Activated naive CD4-positive, alpha-beta T cell treated with anti-CD3 and anti-CD28 coated beads, Interleukin-2, amount 10 ng/mL, durations not matched to agents 7 days and 5 days (primary cell): ENCODE data around the gene PVALB.
A peak's percentile ranks its signal among the peaks of the same experiment; 100 is the strongest.

Source experiments
- CTCF ChIA-PET: fragments of 350-600 bp; sonication (Branson Sonifier 250); formaldehyde crosslinking; loops from one replicate; lab custom pipeline; 2021; ENCODE audit warnings: antibody characterized with exemption; lab: Charles Lee
- DNase-seq: peaks from one replicate; pipeline ENCODE4 v3.0.0-alpha.2; 2020
- H3K27ac Mint-ChIP-seq: one replicate; pipeline ENCODE4 v1.8.0; 2021; ENCODE audit warnings: mild to moderate bottlenecking, moderate library complexity, mixed read lengths
- H3K27me3 Mint-ChIP-seq: one replicate; pipeline ENCODE4 v1.8.0; 2021; ENCODE audit warnings: mild to moderate bottlenecking, mixed read lengths
- H3K36me3 Mint-ChIP-seq: one replicate; pipeline ENCODE4 v1.8.0; 2021; ENCODE audit warnings: mixed read lengths
- H3K4me1 Mint-ChIP-seq: one replicate; pipeline ENCODE4 v1.8.0; 2021; ENCODE audit warnings: mixed read lengths
- H3K4me3 Mint-ChIP-seq: one replicate; pipeline ENCODE4 v1.8.0; 2021; ENCODE audit warnings: mild to moderate bottlenecking, moderate library complexity, mixed read lengths
- H3K9me3 Mint-ChIP-seq: one replicate; pipeline ENCODE4 v1.8.0; 2021; ENCODE audit warnings: mixed read lengths

PVALB gene

GRCh38 chr22:36790648-36791047, 26.2 kb downstream of the PVALB start:
- no peak overlapping the region for H3K4me3 Mint-ChIP-seq
- CTCF ChIA-PET = interaction anchor here (16.6 kb wide), 1 partner anchor 66 kb away, joined by 211 read pairs; the partner anchor contains the start of gene NCF4
- H3K4me1 Mint-ChIP-seq = peaks cover 8% of the 10 kb centered on the region
- peak; percentile 52 for DNase-seq
- no peaks in the 10 kb centered on the region for H3K9me3 Mint-ChIP-seq
- H3K27ac Mint-ChIP-seq = no peak overlapping the region
- peaks cover 35% of the 10 kb centered on the region for H3K27me3 Mint-ChIP-seq
- no peaks in the 10 kb centered on the region for H3K36me3 Mint-ChIP-seq

- peaks cover 13% of the 10 kb centered on the region for H3K4me1 Mint-ChIP-seq
- CTCF ChIA-PET = interaction anchor here (1.3 to 16.6 kb wide), 5 partner anchors 22 to 190 kb away, joined by 3 to 211 read pairs (median 7); partner anchors contain the start of gene NCF4
- H3K27ac Mint-ChIP-seq = no peak overlapping the region
- peaks cover 49% of the 10 kb centered on the region for H3K27me3 Mint-ChIP-seq
- no peak overlapping the region for H3K4me3 Mint-ChIP-seq
- no peaks in the 10 kb centered on the region for H3K9me3 Mint-ChIP-seq
- H3K36me3 Mint-ChIP-seq = no peaks in the 10 kb centered on the region
- DNase-seq = no peak
Measured at GRCh38 chr22:36787204-36787988, 29.4 kb downstream of the PVALB start.

GRCh38 chr22:36783743-36784142, 33.1 kb downstream of the PVALB start:
- CTCF ChIA-PET = interaction anchor here (1.2 to 16.6 kb wide), 3 partner anchors 73 to 194 kb away, joined by 4 to 211 read pairs (median 17); partner anchors contain the start of gene NCF4
- Mint-ChIP-seq H3K9me3 (no peaks in the 10 kb centered on the region), H3K4me1 (peaks cover 13% of the 10 kb centered on the region), H3K27me3 (peaks cover 49% of the 10 kb centered on the region), H3K27ac (no peak overlapping the region), H3K36me3 (no peaks in the 10 kb centered on the region), H3K4me3 (no peak overlapping the region)
- no peak for DNase-seq

GRCh38 chr22:36781656-36782627, 34.9 kb downstream of the PVALB start:
- peaks cover 22% of the 10 kb centered on the region for H3K4me1 Mint-ChIP-seq
- H3K27ac Mint-ChIP-seq = no peak overlapping the region
- no peak overlapping the region for H3K4me3 Mint-ChIP-seq
- CTCF ChIA-PET = interaction anchor here (0.6 to 16.6 kb wide), 10 partner anchors 27 to 1411 kb away, joined by 3 to 211 read pairs (median 4); partner anchors contain the start of gene NCF4
- H3K36me3 Mint-ChIP-seq = no peaks in the 10 kb centered on the region
- peaks cover 45% of the 10 kb centered on the region for H3K27me3 Mint-ChIP-seq
- H3K9me3 Mint-ChIP-seq = no peaks in the 10 kb centered on the region
- peak; percentile 90 for DNase-seq

GRCh38 chr22:36778020-36778419, 38.8 kb downstream of the PVALB start:
- Mint-ChIP-seq H3K27me3 (peaks cover 11% of the 10 kb centered on the region), H3K27ac (peak overlapping the region; percentile 30), H3K36me3 (no peaks in the 10 kb centered on the region), H3K4me1 (peaks cover 38% of the 10 kb centered on the region), H3K4me3 (no peak overlapping the region), H3K9me3 (no peaks in the 10 kb centered on the region)
- DNase-seq = no peak
- CTCF ChIA-PET = interaction anchor here (1.3 to 16.6 kb wide), 3 partner anchors 79 to 267 kb away, joined by 3 to 211 read pairs (median 4); partner anchors contain the start of gene NCF4

DNA sequence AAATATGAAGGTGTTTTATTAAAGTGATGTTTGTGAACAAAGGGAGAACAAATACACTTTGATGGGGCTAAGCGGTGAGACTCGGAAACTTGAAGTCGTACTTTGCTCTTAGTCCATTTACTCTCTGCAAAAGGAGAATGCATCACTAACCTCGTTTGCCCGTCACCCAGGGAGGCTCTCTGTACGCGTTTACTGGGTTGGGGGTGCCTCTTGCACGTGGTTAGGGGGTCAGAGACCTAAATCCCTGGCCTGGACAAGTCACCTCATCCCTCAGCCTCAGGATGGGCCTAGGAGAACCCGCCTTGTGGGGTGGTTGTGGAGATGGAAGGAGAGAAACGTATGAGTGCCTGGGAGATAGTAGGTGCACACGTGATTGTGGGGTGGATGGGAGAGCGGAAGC, 40.1 kb downstream of the PVALB start:
- peak overlapping the region; percentile 90 for H3K27ac Mint-ChIP-seq
- H3K36me3 Mint-ChIP-seq = no peaks in the 10 kb centered on the region
- no peaks in the 10 kb centered on the region for H3K9me3 Mint-ChIP-seq
- H3K4me1 Mint-ChIP-seq = peaks cover 28% of the 10 kb centered on the region
- no peak for DNase-seq
- CTCF ChIA-PET = interaction anchor here (1.0 to 3.8 kb wide), 5 partner anchors 20 to 246 kb away, joined by 4 to 18 read pairs (median 5); no protein-coding TSS in a partner anchor
- peak overlapping the region; percentile 81 for H3K4me3 Mint-ChIP-seq
- H3K27me3 Mint-ChIP-seq = no peaks in the 10 kb centered on the region

GRCh38 chr22:36775964-36776669, 40.7 kb downstream of the PVALB start, which contains the start of gene IFT27:
TSS of gene IFT27 (minus strand) at chr22:36776119. CDS start at chr22:36775707, 412 bp downstream.
- peak; percentile 99 for DNase-seq
- H3K9me3 Mint-ChIP-seq = no peaks in the 10 kb centered on the region
- H3K27ac Mint-ChIP-seq = peak within 1 kb of the TSS; percentile 90
- no peaks in the 10 kb centered on the region for H3K36me3 Mint-ChIP-seq
- H3K4me3 Mint-ChIP-seq = peak within 1 kb of the TSS; percentile 81
- no peaks in the 10 kb centered on the region for H3K27me3 Mint-ChIP-seq
- peaks cover 26% of the 10 kb centered on the region for H3K4me1 Mint-ChIP-seq
- CTCF ChIA-PET = interaction anchor here (1.0 to 3.8 kb wide), 6 partner anchors 19 to 245 kb away, joined by 4 to 18 read pairs (median 6); no protein-coding TSS in a partner anchor

DNA sequence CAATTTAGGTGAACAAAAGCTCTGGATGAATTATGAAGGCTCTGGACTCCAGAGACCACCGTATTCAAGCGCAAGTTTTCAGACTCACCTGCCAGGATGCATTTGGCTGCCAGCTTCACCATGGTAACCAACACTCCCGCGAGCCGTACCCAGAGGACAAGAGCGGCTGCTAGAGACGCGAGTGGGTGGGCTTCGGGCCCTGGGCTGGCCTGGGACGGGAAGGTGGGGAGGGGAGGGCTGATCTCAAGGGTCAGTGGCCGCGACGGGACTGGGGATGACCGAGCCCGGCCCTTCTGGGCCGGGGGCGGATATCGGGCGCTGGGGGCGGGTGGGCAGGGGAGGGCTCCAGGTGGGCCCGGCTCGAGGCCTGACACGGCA, 41.3 kb downstream of the PVALB start:
- DNase-seq = peak; percentile 65
- Mint-ChIP-seq H3K9me3 (no peaks in the 10 kb centered on the region), H3K27me3 (no peaks in the 10 kb centered on the region), H3K4me3 (peak overlapping the region; percentile 81), H3K36me3 (no peaks in the 10 kb centered on the region), H3K4me1 (peaks cover 26% of the 10 kb centered on the region), H3K27ac (peak overlapping the region; percentile 77)
- CTCF ChIA-PET = interaction anchor here (1.0 to 3.8 kb wide), 8 partner anchors 11 to 228 kb away, joined by 4 to 18 read pairs (median 6); no protein-coding TSS in a partner anchor

DNA sequence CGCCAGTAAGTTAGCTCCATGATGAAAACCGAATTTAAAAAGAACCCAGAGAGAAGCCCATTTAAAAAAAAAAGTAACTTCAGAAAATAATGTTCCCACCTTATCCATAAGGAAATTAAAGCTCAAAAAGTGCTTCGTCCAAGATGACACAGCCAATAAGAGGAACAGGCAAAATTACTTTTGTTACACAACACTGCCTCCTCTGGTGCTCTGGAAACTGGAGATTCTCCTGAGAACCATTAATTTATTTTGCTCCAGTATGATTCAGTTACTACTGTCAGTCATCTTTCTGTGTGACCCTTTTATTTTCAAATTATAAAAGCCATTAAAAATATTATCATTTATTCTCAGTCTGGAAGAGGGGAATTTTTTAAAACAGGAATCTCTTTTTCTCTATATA, 42.9 kb downstream of the PVALB start:
- H3K4me3 Mint-ChIP-seq = no peak overlapping the region

DNA sequence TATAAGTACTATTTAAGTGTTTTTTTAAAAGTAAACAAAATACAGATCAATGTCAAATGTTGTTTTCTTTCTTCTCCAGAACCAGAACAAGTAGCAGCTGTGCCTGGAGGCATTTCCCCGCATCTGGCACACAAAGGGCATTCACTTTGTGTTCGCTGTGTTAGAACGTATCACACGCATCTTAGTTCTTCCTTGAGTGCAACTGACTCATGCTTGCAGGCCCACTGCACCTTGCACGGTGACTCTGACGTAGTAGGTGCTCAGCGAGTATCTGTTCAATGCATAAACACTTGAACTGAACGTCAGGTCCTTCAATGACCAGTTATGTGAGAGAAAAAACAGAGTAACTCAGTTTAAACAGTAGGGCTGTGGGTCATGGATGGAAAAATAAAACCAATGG, 44.4 kb downstream of the PVALB start:
- Mint-ChIP-seq H3K4me3 (no peak overlapping the region), H3K27ac (no peak overlapping the region), H3K36me3 (no peaks in the 10 kb centered on the region), H3K4me1 (peaks cover 21% of the 10 kb centered on the region), H3K9me3 (no peaks in the 10 kb centered on the region), H3K27me3 (no peaks in the 10 kb centered on the region)
- CTCF ChIA-PET = interaction anchor here (1.6 kb wide), 1 partner anchor 225 kb away, joined by 4 read pairs; no protein-coding TSS in a partner anchor
- no peak for DNase-seq

More for the DNA sequence above, 42.9 kb downstream of the PVALB start:
- no peaks in the 10 kb centered on the region for H3K27me3 Mint-ChIP-seq
- H3K4me1 Mint-ChIP-seq = peaks cover 26% of the 10 kb centered on the region
- DNase-seq = peak; percentile 34
- no peaks in the 10 kb centered on the region for H3K9me3 Mint-ChIP-seq
- no peak overlapping the region for H3K27ac Mint-ChIP-seq
- no peaks in the 10 kb centered on the region for H3K36me3 Mint-ChIP-seq
- CTCF ChIA-PET = interaction anchor here (0.7 to 3.8 kb wide), 11 partner anchors 9 to 263 kb away, joined by 4 to 18 read pairs (median 5); no protein-coding TSS in a partner anchor

GRCh38 chr22:36771356-36772063, 45.3 kb downstream of the PVALB start:
- Mint-ChIP-seq H3K4me3 (no peak overlapping the region), H3K9me3 (no peaks in the 10 kb centered on the region), H3K27ac (no peak overlapping the region), H3K27me3 (no peaks in the 10 kb centered on the region), H3K36me3 (no peaks in the 10 kb centered on the region), H3K4me1 (peaks cover 12% of the 10 kb centered on the region)
- no peak for DNase-seq
- CTCF ChIA-PET = interaction anchor here (0.8 kb wide), 1 partner anchor 13 kb away, joined by 3 read pairs; no protein-coding TSS in a partner anchor

DNA sequence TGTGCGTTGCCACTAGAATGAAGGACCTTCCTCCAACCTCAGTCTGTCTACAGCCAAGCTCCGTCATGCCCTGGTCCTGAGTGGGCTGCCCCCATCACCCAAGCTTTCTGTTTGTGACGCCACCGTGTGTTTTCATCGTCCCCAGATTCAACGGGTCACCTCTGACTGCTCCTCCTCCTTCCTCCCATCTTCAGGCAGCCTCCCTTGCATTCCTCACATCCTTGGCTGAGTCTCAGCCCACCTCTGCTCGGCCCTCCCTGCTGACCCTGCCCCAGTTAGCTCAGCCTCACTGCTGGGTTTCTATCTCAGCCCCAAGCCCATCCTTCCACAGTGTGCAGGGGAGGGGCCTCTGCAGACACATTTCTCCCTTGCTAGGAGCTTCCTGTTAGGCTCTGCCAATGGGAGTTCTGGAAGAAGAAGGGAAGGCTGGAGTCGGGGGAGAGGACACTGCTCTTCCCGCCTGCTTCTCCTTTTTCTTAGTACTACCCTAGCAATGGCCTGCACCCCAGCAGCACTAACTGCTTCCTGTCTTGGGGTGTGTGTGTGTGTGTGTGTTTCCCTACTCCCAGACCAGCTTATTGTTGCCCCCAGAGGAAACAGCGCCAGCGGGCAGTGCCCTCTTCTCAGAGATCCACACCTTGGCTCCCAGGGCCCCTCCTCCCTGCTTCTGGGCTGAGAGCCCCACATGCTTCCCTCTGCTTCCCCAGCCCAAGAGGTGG, 46.2 kb downstream of the PVALB start:
- Mint-ChIP-seq H3K27me3 (no peaks in the 10 kb centered on the region), H3K9me3 (no peaks in the 10 kb centered on the region), H3K4me3 (no peak overlapping the region), H3K36me3 (no peaks in the 10 kb centered on the region), H3K4me1 (peaks cover 9% of the 10 kb centered on the region), H3K27ac (no peak overlapping the region)
- DNase-seq = no peak
- CTCF ChIA-PET = no interaction called here
